Hepatocyte (in vitro differentiated cells): Measurements from ENCODE around the gene RASAL2. TPM values are rescaled to one million over a fixed set of nuclear protein-coding genes. Genes with fewer than 3 reads are reported as not detected.

Experiments used
- DNase-seq: peaks from one replicate; pipeline ENCODE4 v3.0.0-alpha.2; 2016; ENCODE audit warnings: low spot score
- H2AFZ ChIP-seq: fragments of 200-600 bp; sonication (generic); 2 replicates; pipeline ENCODE4 v1.6.0; 2016; ENCODE audit warnings: antibody characterized with exemption, mild to moderate bottlenecking
- H3K27ac ChIP-seq: fragments of 200-600 bp; sonication (generic); 2 replicates; pipeline ENCODE4 v1.5.1; 2016; ENCODE audit warnings: mild to moderate bottlenecking
- H3K27me3 ChIP-seq: fragments of 200-600 bp; sonication (generic); 2 replicates; pipeline ENCODE4 v1.6.1; 2016
- H3K36me3 ChIP-seq: fragments of 200-600 bp; sonication (generic); replicated peaks from 2 replicates; pipeline ENCODE4 v1.5.1; 2016; ENCODE audit warnings: low read depth; ENCODE audit not compliant: insufficient read depth
- H3K4me1 ChIP-seq: fragments of 200-600 bp; sonication (generic); 2 replicates; pipeline ENCODE4 v1.5.1; 2016; ENCODE audit warnings: mild to moderate bottlenecking, moderate library complexity; ENCODE audit not compliant: insufficient read depth
- H3K4me2 ChIP-seq: fragments of 200-600 bp; sonication (generic); 2 replicates; pipeline ENCODE4 v1.6.0; 2016
- H3K4me3 ChIP-seq: fragments of 200-600 bp; sonication (generic); 2 replicates; pipeline ENCODE4 v1.5.1; 2016; ENCODE audit warnings: mild to moderate bottlenecking
- H3K79me2 ChIP-seq: fragments of 200-600 bp; sonication (generic); 2 replicates; pipeline ENCODE4 v1.6.0; 2017; ENCODE audit warnings: mild to moderate bottlenecking
- H3K9me2 ChIP-seq: fragments of 200-600 bp; sonication (generic); replicated peaks from 2 replicates; pipeline ENCODE4 v1.6.0; 2017; ENCODE audit warnings: mild to moderate bottlenecking; ENCODE audit not compliant: insufficient read depth
- H3K9me3 ChIP-seq: fragments of 200-600 bp; sonication (generic); 2 replicates; pipeline ENCODE4 v1.5.1; 2016; ENCODE audit warnings: low read depth, mild to moderate bottlenecking
- H4K20me1 ChIP-seq: fragments of 200-600 bp; sonication (generic); 2 replicates; pipeline ENCODE4 v1.6.0; 2016; ENCODE audit warnings: mild to moderate bottlenecking; ENCODE audit not compliant: insufficient read depth, poor library complexity, severe bottlenecking
- EZH2 ChIP-seq: fragments of 200-600 bp; sonication (generic); IDR thresholded peaks from 2 replicates; pipeline ENCODE4 v1.6.1; 2016; ENCODE audit warnings: antibody characterized with exemption, mild to moderate bottlenecking, borderline replicate concordance
- EZH2phosphoT487 ChIP-seq: fragments of 200-600 bp; sonication (generic); IDR thresholded peaks from one replicate; pipeline ENCODE4 v1.6.1; 2018; ENCODE audit warnings: antibody characterized with exemption, mild to moderate bottlenecking, low read depth, moderate library complexity; ENCODE audit not compliant: unreplicated experiment, severe bottlenecking
- WGBS: methylation state at CpG from one replicate; pipeline ENCODE4 v1.1.6; 2016; ENCODE audit warnings: low lambda C conversion rate; ENCODE audit errors: missing lambda C conversion rate; 5-methylcytosine and 5-hydroxymethylcytosine counted together
- polyA plus RNA-seq: library from polyadenylated mRNA; unstranded; fragments of >200 nt; fragmentation: Nextera tagmentation; extraction: Ambion mirVana; gene quantifications from 2 replicates; pipeline ENCODE4 v1.2.1, GENCODE V29; 2016
- total RNA-seq: library from RNA; depleted of rRNA; stranded (reverse); fragments of >200 nt; gene quantifications from 2 replicates; pipeline ENCODE4 v1.2.3, GENCODE V29; 2014
- TF ChIP-seq, protein P1 (sequence below): fragments of 200-600 bp; sonication (generic); IDR thresholded peaks from 2 replicates; pipeline ENCODE4 v1.5.1; 2016; ENCODE audit warnings: antibody characterized with exemption, mild to moderate bottlenecking; ENCODE audit not compliant: poor library complexity

Gene RASAL2
- total and polyA plus RNA-seq, 2 experiments from 2014 or later = 8.7 to 24.0 TPM

DNA sequence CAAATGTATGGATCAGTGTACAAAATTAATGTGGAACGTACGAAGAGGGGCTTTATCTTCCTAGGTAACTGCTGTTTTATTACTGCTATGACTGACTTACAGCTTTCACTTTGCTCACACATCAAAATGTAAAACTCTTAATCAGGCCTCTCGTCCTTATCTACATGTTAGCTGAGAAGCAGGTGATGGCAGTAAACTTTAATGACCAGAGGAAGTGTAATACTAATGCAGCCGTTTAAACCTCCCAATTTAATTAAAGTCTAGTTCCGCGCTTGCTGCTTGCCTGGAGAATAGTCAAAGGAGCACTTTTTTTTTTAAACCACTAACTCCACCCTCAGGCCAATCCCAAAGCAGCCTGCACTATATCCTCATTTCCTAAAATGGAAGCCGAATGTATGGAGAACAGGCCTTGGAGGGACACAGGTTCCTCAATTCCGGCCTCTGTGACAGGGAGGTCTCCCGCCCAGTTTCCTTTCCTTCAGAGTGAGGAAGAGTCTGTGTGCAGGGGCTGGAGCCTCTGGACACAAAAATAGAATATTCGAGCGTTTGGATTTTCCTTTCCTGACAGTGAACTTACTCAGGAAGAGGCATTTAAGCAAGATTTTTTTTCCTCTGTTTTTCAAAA, 36.7 kb upstream of the RASAL2 start:
- Histone ChIP-seq H3K9me3 (no peaks in the 10 kb centered on the region), H3K4me2 (peak overlapping the region; percentile 14), H3K27me3 (no peaks in the 10 kb centered on the region), H3K9me2 (no peaks in the 10 kb centered on the region), H4K20me1 (no peaks in the 10 kb centered on the region), H3K36me3 (no peaks in the 10 kb centered on the region), H3K27ac (peak overlapping the region; percentile 82), H2AFZ (no peak overlapping the region), H3K4me3 (no peak overlapping the region), H3K4me1 (peaks cover 24% of the 10 kb centered on the region), H3K79me2 (no peaks in the 10 kb centered on the region)
- WGBS = 71% methylated on average over 11 of the region's 11 CpGs
- TF ChIP-seq EZH2 (no peak), EZH2phosphoT487 (no peak)
- TF ChIP-seq, protein P1, sequence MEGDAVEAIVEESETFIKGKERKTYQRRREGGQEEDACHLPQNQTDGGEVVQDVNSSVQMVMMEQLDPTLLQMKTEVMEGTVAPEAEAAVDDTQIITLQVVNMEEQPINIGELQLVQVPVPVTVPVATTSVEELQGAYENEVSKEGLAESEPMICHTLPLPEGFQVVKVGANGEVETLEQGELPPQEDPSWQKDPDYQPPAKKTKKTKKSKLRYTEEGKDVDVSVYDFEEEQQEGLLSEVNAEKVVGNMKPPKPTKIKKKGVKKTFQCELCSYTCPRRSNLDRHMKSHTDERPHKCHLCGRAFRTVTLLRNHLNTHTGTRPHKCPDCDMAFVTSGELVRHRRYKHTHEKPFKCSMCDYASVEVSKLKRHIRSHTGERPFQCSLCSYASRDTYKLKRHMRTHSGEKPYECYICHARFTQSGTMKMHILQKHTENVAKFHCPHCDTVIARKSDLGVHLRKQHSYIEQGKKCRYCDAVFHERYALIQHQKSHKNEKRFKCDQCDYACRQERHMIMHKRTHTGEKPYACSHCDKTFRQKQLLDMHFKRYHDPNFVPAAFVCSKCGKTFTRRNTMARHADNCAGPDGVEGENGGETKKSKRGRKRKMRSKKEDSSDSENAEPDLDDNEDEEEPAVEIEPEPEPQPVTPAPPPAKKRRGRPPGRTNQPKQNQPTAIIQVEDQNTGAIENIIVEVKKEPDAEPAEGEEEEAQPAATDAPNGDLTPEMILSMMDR = no peak
- DNase-seq = no peak

DNA sequence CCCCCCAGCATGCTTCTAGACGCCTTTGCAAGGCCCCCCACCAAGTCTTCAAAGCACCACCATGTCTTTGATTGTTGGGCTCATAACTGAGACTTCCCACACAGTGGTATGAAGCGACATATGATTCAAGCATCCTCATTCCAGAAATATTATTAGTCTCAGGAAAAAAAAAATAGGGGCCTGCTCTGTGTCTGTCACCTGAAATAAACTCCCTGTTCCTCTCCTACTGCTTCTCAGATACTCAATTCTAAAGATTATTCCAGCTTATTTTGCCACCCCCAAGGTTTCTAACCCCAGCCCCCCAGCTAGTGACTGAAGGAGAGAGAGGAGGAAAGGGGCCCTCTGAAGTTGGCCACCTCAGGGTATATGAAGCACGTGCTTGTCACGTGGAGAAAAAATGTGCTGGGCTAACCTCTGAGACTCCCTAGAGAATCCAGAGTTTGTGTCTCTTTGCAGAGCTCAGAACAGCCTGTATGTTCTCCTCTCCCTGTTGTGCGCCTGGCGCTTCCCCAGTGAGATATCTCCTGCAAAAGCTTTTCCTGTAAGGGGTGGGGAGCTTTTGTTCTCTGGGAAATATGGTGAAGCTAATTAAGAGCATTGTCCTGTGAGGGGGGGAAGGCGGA, 35.9 kb upstream of the RASAL2 start:
- Histone ChIP-seq H3K27me3 (no peaks in the 10 kb centered on the region), H4K20me1 (no peaks in the 10 kb centered on the region), H3K79me2 (no peaks in the 10 kb centered on the region), H3K9me3 (no peaks in the 10 kb centered on the region), H3K27ac (peak overlapping the region; percentile 82), H2AFZ (peak overlapping the region; percentile 30), H3K36me3 (no peaks in the 10 kb centered on the region), H3K4me2 (peak overlapping the region; percentile 49), H3K9me2 (no peaks in the 10 kb centered on the region), H3K4me3 (no peak overlapping the region), H3K4me1 (peaks cover 23% of the 10 kb centered on the region)
- WGBS = 50% methylated on average over 7 of the region's 7 CpGs
- peak; percentile 48 for DNase-seq
- TF ChIP-seq, protein P1 = no peak
- TF ChIP-seq EZH2phosphoT487 = no peak
- no peak for TF ChIP-seq EZH2

GRCh38 chr1:178060789-178061556, 32.9 kb upstream of the RASAL2 start:
- Histone ChIP-seq H3K9me3 (no peaks in the 10 kb centered on the region), H4K20me1 (no peaks in the 10 kb centered on the region), H3K4me3 (no peak overlapping the region), H3K27ac (peak overlapping the region; percentile 29), H3K9me2 (no peaks in the 10 kb centered on the region), H2AFZ (peak overlapping the region; percentile 13), H3K4me2 (peak overlapping the region; percentile 54), H3K4me1 (peaks cover 23% of the 10 kb centered on the region), H3K36me3 (no peaks in the 10 kb centered on the region), H3K27me3 (no peaks in the 10 kb centered on the region), H3K79me2 (no peaks in the 10 kb centered on the region)
- peak; percentile 17 for DNase-seq
- WGBS = 39% methylated on average over 9 of the region's 9 CpGs
- no peak for TF ChIP-seq EZH2
- TF ChIP-seq, protein P1 = no peak
